Stomach (tissue), 9 donors: ENCODE data around the gene FANCC. TPM values are rescaled to one million over a fixed set of nuclear protein-coding genes. Genes with fewer than 3 reads are reported as not detected.

Source experiments
- DNase-seq, 2 donors: peaks; one replicate each; pipeline versions ENCODE4 v3.0.0 to v3.0.0-alpha.2; 2013 to 2019
- H3K27ac ChIP-seq, 5 donors: fragments of 200-600 bp in 4 of 5; sonication (generic) in 4 of 5; one replicate each; pipeline ENCODE4 v1.5.1; 2013 to 2019; ENCODE audit warnings: mild to moderate bottlenecking in 1 of 5, moderate library complexity in 1 of 5
- H3K27me3 ChIP-seq, 3 donors: fragments of 200-600 bp; sonication (generic); one replicate each; pipeline ENCODE4 v1.5.1; 2017 to 2019; ENCODE audit warnings: mixed run types in 1 of 3
- H3K36me3 ChIP-seq, 4 donors: fragments of 200-600 bp; sonication (generic); 1 replicate in 3 of 4; 2 replicates in 1 of 4; pipeline ENCODE4 v1.5.1; 2016 to 2019
- H3K4me1 ChIP-seq, 4 donors: fragments of 200-600 bp; sonication (generic); one replicate each; pipeline ENCODE4 v1.5.1; 2016 to 2019
- H3K4me3 ChIP-seq, 4 donors: fragments of 200-600 bp; sonication (generic) in 3 of 4; one replicate each; pipeline ENCODE4 v1.5.1; 2016 to 2019; ENCODE audit warnings: mild to moderate bottlenecking in 1 of 4
- H3K9me3 ChIP-seq, 4 donors: fragments of 200-600 bp; sonication (generic); one replicate each; pipeline ENCODE4 v1.5.1; 2016 to 2019
- CTCF ChIP-seq, 7 experiments: fragments of 450-650 bp in 4 of 7; fragments of 200-600 bp in 3 of 7; sonication (generic) in 3 of 7; IDR thresholded peaks; one replicate each; pipeline ENCODE4 v1.5.1; 2016 to 2019; ENCODE audit warnings: antibody characterized with exemption in 7 of 7, control low read depth in 2 of 7, mild to moderate bottlenecking in 1 of 7
- EP300 ChIP-seq: sonication (generic); formaldehyde crosslinking; IDR thresholded peaks from one replicate; pipeline ENCODE4 v1.6.1; 2017; ENCODE audit warnings: antibody characterized with exemption
- POLR2A ChIP-seq, 4 donors: fragments of 450-650 bp; IDR thresholded peaks; one replicate each; pipeline ENCODE4 v1.6.1; 2016; ENCODE audit warnings: antibody characterized with exemption in 4 of 4, control low read depth in 2 of 4, mild to moderate bottlenecking in 1 of 4, moderate library complexity in 1 of 4
- POLR2AphosphoS5 ChIP-seq, 3 donors: sonication (generic); formaldehyde crosslinking; IDR thresholded peaks; one replicate each; pipeline ENCODE4 v1.6.1; 2016; ENCODE audit warnings: antibody characterized with exemption in 3 of 3
- WGBS, 5 donors: extraction: QIAGEN DNeasy Blood & Tissue Kit in 3 of 5; methylation state at CpG; one replicate each; pipeline versions ENCODE4 v1.1.5 to v1.1.7; 2013 to 2018; 5-methylcytosine and 5-hydroxymethylcytosine counted together
- intact Hi-C: fragments of 100-400 bp; cut with DNase I; formaldehyde crosslinking; loops from one replicate; pipeline ENCODE4 v1.15.1; 2023; ENCODE audit warnings: low total_unique reads
- polyA plus RNA-seq, 3 donors: library from polyadenylated mRNA; stranded (reverse); fragments of 200-250 nt; gene quantifications; one replicate each; pipeline ENCODE4 v1.2.3, GENCODE V29; 2013
- total RNA-seq, 5 donors: library from RNA; depleted of rRNA; stranded (reverse); fragments of >200 nt; gene quantifications; one replicate each; pipeline versions ENCODE4 v1.1.0 to v1.2.3, GENCODE V29; 2014 to 2016
- donor health status: healthy with polysubstance abuse.
- donor health status: Bipolar disorder and iron deficiency.
- donor health status: healthy.

FANCC gene
- total and polyA plus RNA-seq, 8 donors: 3.1 to 24.5 (median 7.1) TPM

GRCh38 chr9:95264954-95265615, 52.4 kb downstream of the FANCC start:
- peak in 1 of 2 donors; percentile 54 for DNase-seq
- no peaks in the 10 kb centered on the region for H3K27me3 ChIP-seq
- H3K36me3 ChIP-seq: no peaks in the 10 kb centered on the region
- no peak for TF ChIP-seq POLR2AphosphoS5 (IDR thresholded peaks at IDR 0.05)
- TF ChIP-seq POLR2A (IDR thresholded peaks at IDR 0.05): no peak
- TF ChIP-seq CTCF (IDR thresholded peaks at IDR 0.05): peak in 2 of 7 experiments; percentile 9 to 20
- H3K4me1 ChIP-seq: peaks cover 16 to 47% (median 29%) of the 10 kb centered on the region in 4 donors
- intact Hi-C loops: no loop called here
- WGBS, 5 donors: 56 to 68% (median 59%) methylated on average over 5 of the region's 5 CpGs
- H3K9me3 ChIP-seq: no peaks in the 10 kb centered on the region
- no peak overlapping the region for H3K27ac ChIP-seq
- no peak overlapping the region for H3K4me3 ChIP-seq

GRCh38 chr9:95261890-95262289, 55.6 kb downstream of the FANCC start:
- TF ChIP-seq CTCF (IDR thresholded peaks at IDR 0.05): no peak
- no peak for TF ChIP-seq EP300
- no peak for TF ChIP-seq POLR2A (IDR thresholded peaks at IDR 0.05)
- TF ChIP-seq POLR2AphosphoS5 (IDR thresholded peaks at IDR 0.05): no peak
- no peaks in the 10 kb centered on the region for H3K27me3 ChIP-seq
- no peak overlapping the region for H3K27ac ChIP-seq
- H3K36me3 ChIP-seq: no peaks in the 10 kb centered on the region
- WGBS, 5 donors: 70 to 89% (median 81%) methylated on average over 1 of the region's 1 CpG
- peaks cover 16 to 34% (median 22%) of the 10 kb centered on the region in 4 donors for H3K4me1 ChIP-seq
- DNase-seq: no peak
- no peak overlapping the region for H3K4me3 ChIP-seq
- H3K9me3 ChIP-seq: no peaks in the 10 kb centered on the region
- intact Hi-C loops: no loop called here

- no peaks in the 10 kb centered on the region for H3K9me3 ChIP-seq
- peak in 1 of 2 donors; percentile 34 for DNase-seq
- intact Hi-C loops: no loop called here
- H3K4me1 ChIP-seq: no peaks in the 10 kb centered on the region
- TF ChIP-seq EP300 (no peak), CTCF (IDR thresholded peaks at IDR 0.05) (no peak), POLR2AphosphoS5 (IDR thresholded peaks at IDR 0.05) (no peak), POLR2A (IDR thresholded peaks at IDR 0.05) (no peak)
- no peak overlapping the region for H3K27ac ChIP-seq
- no peak overlapping the region for H3K4me3 ChIP-seq
- H3K36me3 ChIP-seq: peaks cover 0 to 22% (median 14%) of the 10 kb centered on the region in 4 donors
- H3K27me3 ChIP-seq: no peaks in the 10 kb centered on the region
- 67 to 81% (median 75%) methylated on average over 9 of the region's 9 CpGs for WGBS, 5 donors
Observed at GRCh38 chr9:95250462-95251221, 66.9 kb downstream of the FANCC start.

- TF ChIP-seq POLR2AphosphoS5 (IDR thresholded peaks at IDR 0.05): no peak
Observed at GRCh38 chr9:95249986-95250385, 67.5 kb downstream of the FANCC start.

More at GRCh38 chr9:95249986-95250385, 67.5 kb downstream of the FANCC start:
- Histone ChIP-seq H3K36me3 (peaks cover 0 to 25% (median 20%) of the 10 kb centered on the region in 4 donors), H3K27ac (no peak overlapping the region), H3K4me3 (no peak overlapping the region), H3K9me3 (no peaks in the 10 kb centered on the region), H3K4me1 (no peaks in the 10 kb centered on the region), H3K27me3 (no peaks in the 10 kb centered on the region)
- DNase-seq: peak in 1 of 2 donors; percentile 58
- intact Hi-C loops: no loop called here
- WGBS, 5 donors: 55 to 84% (median 64%) methylated on average over 2 of the region's 2 CpGs
